BLaER1 treated with 17β-estradiol and CSF1 and Interleukin-3, amounts not matched to agents 10 nM and 100 nM (cell line): ENCODE measurements around the gene PRKCA.

Experiments
- H3K27ac ChIP-seq, 11 experiments: shearing (Covaris generic); formaldehyde crosslinking; 2 replicates each; pipeline ENCODE4 v1.8.1; 2022
- H3K27me3 ChIP-seq, 11 experiments: shearing (Covaris generic); formaldehyde crosslinking; 2 replicates each; pipeline ENCODE4 v1.8.1; 2022
- H3K36me3 ChIP-seq, 11 experiments: shearing (Covaris generic); formaldehyde crosslinking; 2 replicates each; pipeline ENCODE4 v1.8.1; 2022
- H3K4me1 ChIP-seq, 10 experiments: shearing (Covaris generic); formaldehyde crosslinking; 2 replicates each; pipeline ENCODE4 v1.8.1; 2022
- H3K4me2 ChIP-seq, 11 experiments: shearing (Covaris generic); formaldehyde crosslinking; 2 replicates each; pipeline ENCODE4 v1.8.1; 2022
- H3K4me3 ChIP-seq, 10 experiments: shearing (Covaris generic); formaldehyde crosslinking; 2 replicates each; pipeline ENCODE4 v1.8.1; 2022
- H3K9ac ChIP-seq, 11 experiments: shearing (Covaris generic); formaldehyde crosslinking; 2 replicates each; pipeline ENCODE4 v1.8.1; 2022
- H3K9me3 ChIP-seq, 11 experiments: shearing (Covaris generic); formaldehyde crosslinking; replicated peaks in 1 of 11; 2 replicates each; pipeline ENCODE4 v1.8.1; 2022
- H4K20me1 ChIP-seq, 11 experiments: shearing (Covaris generic); formaldehyde crosslinking; 2 replicates each; pipeline ENCODE4 v1.8.1; 2022
- Cebpa-rat ChIP-seq, 11 experiments: shearing (Covaris generic); IDR thresholded peaks; 2 replicates each; pipeline ENCODE4 v1.8.1; 2022

Gene PRKCA

DNA sequence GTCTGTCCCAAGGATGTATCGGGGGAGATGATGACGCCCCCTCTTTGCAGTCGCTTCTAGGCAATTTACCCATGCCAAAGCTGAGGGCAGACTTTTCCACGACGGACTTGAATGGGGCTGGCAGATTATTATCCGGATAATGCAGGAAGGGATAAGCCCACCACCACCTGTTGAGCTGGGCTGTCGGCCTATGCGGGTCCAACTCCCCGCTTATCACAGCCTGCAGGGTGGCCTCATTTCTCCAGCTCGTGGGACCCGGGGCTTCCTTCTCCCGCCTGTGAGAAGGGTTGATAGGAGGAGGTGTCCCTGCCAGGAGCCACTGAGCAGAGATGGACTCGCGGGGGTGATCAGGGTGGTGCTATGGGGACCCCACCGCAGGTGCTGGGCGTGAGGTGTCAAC lies 533.1 kb downstream of the PRKCA start:
- peak overlapping the region in 10 of 11 experiments; percentile 71 to 81 (median 74); a peak in 16 of 22 replicates for H3K4me2 ChIP-seq

DNA sequence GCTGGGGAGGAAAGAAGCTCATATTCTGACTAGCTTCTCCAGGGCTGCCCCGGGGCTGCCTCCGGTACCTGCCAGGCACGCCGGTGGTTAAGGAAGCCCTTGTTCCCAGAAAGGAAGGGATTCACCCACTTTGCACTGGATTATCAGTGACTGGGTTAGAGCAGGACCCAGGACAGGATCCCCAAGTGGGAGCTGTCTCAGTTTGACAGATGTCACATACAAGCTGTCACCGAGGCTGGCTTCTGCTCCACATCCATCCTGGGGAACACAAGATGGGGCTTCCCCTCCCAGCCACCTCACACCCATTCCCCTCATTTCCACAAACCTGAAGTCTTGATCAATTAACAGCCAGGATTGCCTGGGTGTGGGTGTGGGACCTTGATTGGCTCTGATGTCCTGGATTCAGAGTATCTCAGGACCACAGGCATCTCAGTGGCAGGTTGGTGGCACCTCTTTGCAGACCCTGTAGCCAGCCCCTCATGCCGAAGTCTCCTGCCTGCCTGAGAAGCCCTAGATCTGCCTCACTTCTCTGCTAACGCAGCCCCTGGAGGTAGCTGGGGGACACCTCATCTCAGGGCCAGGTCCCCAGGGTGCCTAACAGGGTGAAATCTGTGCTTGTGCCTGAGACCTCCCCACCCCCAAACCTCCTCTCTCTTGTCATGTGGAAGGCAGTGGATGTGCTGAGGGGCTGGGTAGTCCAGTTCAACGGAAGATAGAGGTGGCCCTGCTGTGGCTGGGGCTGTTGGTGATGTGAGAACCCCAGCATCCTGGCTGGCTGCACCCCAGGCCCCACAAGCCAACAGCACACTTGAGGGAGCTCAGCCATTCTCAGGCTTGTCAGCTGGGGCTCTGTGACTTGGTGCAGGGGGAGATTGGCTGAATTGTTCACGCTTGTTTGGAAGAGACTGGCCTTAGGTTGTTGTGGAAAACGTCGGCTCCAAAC lies 533.9 kb downstream of the PRKCA start:
- no peak overlapping the region for H3K4me3 ChIP-seq
- peaks cover 15 to 59% (median 38%) of the 10 kb centered on the region in 11 experiments; a peak in 19 of 22 replicates for H3K27me3 ChIP-seq
- H4K20me1 ChIP-seq, result peaks cover 0 to 59% (median 0%) of the 10 kb centered on the region in 11 experiments; a peak in 9 of 22 replicates
- peaks cover 0 to 11% (median 6%) of the 10 kb centered on the region in 10 experiments; a peak in 13 of 20 replicates for H3K4me1 ChIP-seq
- no peak overlapping the region for H3K9ac ChIP-seq
- H3K9me3 ChIP-seq, result no peaks in the 10 kb centered on the region
- no peaks in the 10 kb centered on the region for H3K36me3 ChIP-seq
- no peak overlapping the region for H3K4me2 ChIP-seq
- no peak for TF ChIP-seq Cebpa-rat (IDR thresholded peaks at IDR 0.05)
- no peak overlapping the region for H3K27ac ChIP-seq

More for the DNA sequence above, 533.1 kb downstream of the PRKCA start:
- no peak for TF ChIP-seq Cebpa-rat (IDR thresholded peaks at IDR 0.05)
- Histone ChIP-seq H3K4me1 (peaks cover 5 to 17% (median 10%) of the 10 kb centered on the region in 10 experiments; a peak in 17 of 20 replicates), H3K4me3 (peak overlapping the region in 1 of 10 experiments; percentile 36; a peak in 1 of 20 replicates), H3K9ac (0 out of 22 replicates have a peak overlapping the region, but pooled peaks of 1 of the 11 experiments have one; percentile 6), H3K9me3 (no peaks in the 10 kb centered on the region), H4K20me1 (peaks cover 0 to 59% (median 1%) of the 10 kb centered on the region in 11 experiments; a peak in 12 of 22 replicates), H3K27ac (no peak overlapping the region), H3K27me3 (peaks cover 21 to 68% (median 47%) of the 10 kb centered on the region in 11 experiments; a peak in 19 of 22 replicates), H3K36me3 (no peaks in the 10 kb centered on the region)

DNA sequence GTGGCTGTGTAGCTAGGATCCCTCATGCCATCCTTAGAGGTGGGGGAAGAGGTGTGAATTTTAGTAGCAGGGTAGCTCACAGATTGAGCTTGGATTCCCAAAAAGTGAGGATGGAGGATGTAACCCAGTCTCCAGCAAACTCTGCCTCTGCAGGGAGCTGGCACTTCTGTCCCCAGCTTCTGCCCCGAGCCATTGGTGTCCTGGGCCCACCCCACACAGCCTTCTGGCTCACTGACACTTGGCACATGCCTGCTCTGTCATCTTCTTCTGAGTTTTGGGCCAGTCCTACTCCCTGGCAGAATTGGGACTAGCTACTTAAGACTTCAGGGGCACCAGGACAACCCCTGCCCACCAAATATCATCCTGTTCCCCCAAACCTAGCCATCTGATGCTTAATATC lies 534.8 kb downstream of the PRKCA start:
- Histone ChIP-seq H3K36me3 (no peaks in the 10 kb centered on the region), H3K4me2 (no peak overlapping the region), H4K20me1 (peaks cover 0 to 57% (median 0%) of the 10 kb centered on the region in 11 experiments; a peak in 9 of 22 replicates), H3K4me3 (no peak overlapping the region), H3K4me1 (peaks cover 0 to 13% (median 6%) of the 10 kb centered on the region in 10 experiments; a peak in 13 of 20 replicates), H3K27ac (no peak overlapping the region), H3K9me3 (no peaks in the 10 kb centered on the region), H3K27me3 (peaks cover 10 to 50% (median 30%) of the 10 kb centered on the region in 11 experiments; a peak in 18 of 22 replicates), H3K9ac (no peak overlapping the region)
- no peak for TF ChIP-seq Cebpa-rat (IDR thresholded peaks at IDR 0.05)

DNA sequence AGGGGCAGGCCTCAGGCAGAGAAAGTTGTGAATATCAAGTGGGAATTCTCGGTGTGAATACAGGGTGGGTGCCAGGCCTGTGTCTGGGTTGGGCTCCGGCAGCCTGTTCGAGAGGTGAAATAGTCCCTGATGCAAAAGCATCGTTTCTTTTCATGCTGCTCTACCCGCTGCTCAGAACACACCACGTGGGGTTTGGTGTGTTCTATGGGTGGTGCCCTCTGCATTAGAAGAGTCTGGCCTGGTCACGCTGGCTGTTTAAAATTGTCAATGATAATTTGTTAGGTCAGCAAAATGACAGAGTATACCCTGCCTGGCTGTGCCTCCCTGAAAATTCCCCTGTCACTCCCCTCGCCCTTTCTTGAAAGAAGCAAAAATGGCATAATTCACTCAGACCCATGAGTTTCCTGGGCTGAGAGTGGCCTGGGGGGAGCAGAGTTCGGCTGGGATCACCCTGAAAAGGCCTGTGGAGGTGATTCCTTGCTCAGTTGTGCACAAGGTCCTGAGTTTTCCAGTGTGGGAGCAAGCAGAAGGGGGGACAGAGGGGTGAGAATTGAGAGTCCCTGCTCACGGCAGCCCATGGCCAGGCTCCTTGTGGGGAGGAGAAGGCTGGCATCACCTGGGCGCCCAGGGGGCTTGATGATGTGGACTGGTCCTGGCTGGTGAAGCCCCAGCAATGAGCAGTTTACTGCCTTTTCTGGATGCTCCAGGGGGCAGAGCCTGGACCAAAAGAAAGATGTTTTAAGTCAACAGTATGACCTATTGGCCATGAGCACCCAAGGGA lies 535.7 kb downstream of the PRKCA start:
- no peaks in the 10 kb centered on the region for H3K9me3 ChIP-seq
- no peak overlapping the region for H3K9ac ChIP-seq
- peaks cover 0 to 56% (median 0%) of the 10 kb centered on the region in 11 experiments; a peak in 9 of 22 replicates for H4K20me1 ChIP-seq
- H3K27me3 ChIP-seq, result peaks cover 10 to 43% (median 29%) of the 10 kb centered on the region in 11 experiments; a peak in 18 of 22 replicates
- no peaks in the 10 kb centered on the region for H3K36me3 ChIP-seq
- H3K4me1 ChIP-seq, result peaks cover 0 to 20% (median 10%) of the 10 kb centered on the region in 10 experiments; a peak in 13 of 20 replicates
- no peak for TF ChIP-seq Cebpa-rat (IDR thresholded peaks at IDR 0.05)
- no peak overlapping the region for H3K4me3 ChIP-seq
- no peak overlapping the region for H3K27ac ChIP-seq
- H3K4me2 ChIP-seq, result peak overlapping the region in 2 of 11 experiments; percentile 3 to 8; a peak in 1 of 22 replicates

DNA sequence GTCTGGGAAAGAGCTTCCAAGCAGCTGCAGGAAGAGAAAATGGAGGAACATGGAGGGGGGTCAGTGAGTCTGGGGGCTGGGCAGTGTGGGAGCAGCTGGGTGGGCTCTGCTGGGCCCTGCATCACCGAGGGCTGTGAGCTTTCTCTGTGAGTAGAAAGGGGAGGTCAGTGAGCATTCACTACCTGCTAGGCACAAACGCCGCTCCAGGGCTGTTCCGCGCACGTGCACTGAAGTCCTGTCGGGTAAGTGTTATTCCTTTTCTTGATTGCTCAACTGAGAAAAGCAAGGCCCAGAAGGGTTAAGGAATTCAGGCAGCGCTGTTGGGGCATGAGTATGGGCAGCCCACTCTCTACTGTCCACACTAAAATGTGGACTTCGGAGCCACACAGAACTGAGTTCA lies 537.2 kb downstream of the PRKCA start:
- peaks cover 0 to 19% (median 10%) of the 10 kb centered on the region in 10 experiments; a peak in 13 of 20 replicates for H3K4me1 ChIP-seq
- no peak overlapping the region for H3K4me3 ChIP-seq
- H4K20me1 ChIP-seq, result peaks cover 0 to 56% (median 0%) of the 10 kb centered on the region in 11 experiments; a peak in 8 of 22 replicates
- no peak for TF ChIP-seq Cebpa-rat (IDR thresholded peaks at IDR 0.05)
- no peak overlapping the region for H3K27ac ChIP-seq
- H3K27me3 ChIP-seq, result peaks cover 0 to 27% (median 14%) of the 10 kb centered on the region in 11 experiments; a peak in 16 of 22 replicates
- H3K36me3 ChIP-seq, result no peaks in the 10 kb centered on the region
- no peaks in the 10 kb centered on the region for H3K9me3 ChIP-seq
- H3K9ac ChIP-seq, result no peak overlapping the region
- 0 out of 22 replicates have a peak overlapping the region, but pooled peaks of 1 of the 11 experiments have one; percentile 11 for H3K4me2 ChIP-seq

DNA sequence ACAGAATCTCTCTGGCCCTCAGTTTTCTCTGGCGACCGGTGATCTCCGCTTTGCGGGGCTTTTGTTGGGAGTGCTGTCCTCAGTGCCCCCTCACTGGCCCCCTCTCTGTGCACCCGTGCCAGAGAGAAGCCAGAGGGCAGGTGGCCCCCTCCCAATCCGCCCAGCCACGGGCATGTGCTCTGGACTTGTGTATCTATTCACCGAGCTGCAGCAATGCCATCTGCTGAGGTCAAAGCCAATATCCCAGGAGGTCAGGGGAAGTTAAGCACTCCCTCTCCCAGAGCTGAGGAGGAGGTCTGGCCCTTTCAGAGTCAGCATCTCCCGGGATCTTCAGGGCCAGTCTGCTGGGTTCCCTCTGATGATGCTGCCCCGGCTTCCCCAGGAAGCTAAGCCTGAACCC lies 537.6 kb downstream of the PRKCA start:
- H3K9ac ChIP-seq, result no peak overlapping the region
- TF ChIP-seq Cebpa-rat (IDR thresholded peaks at IDR 0.05), result no peak
- H3K4me3 ChIP-seq, result no peak overlapping the region
- H3K4me2 ChIP-seq, result no peak overlapping the region
- H3K27me3 ChIP-seq, result peaks cover 0 to 23% (median 9%) of the 10 kb centered on the region in 11 experiments; a peak in 15 of 22 replicates
- no peaks in the 10 kb centered on the region for H3K36me3 ChIP-seq
- no peak overlapping the region for H3K27ac ChIP-seq
- no peaks in the 10 kb centered on the region for H3K9me3 ChIP-seq
- peaks cover 0 to 18% (median 8%) of the 10 kb centered on the region in 10 experiments; a peak in 8 of 20 replicates for H3K4me1 ChIP-seq
- peaks cover 0 to 56% (median 0%) of the 10 kb centered on the region in 11 experiments; a peak in 8 of 22 replicates for H4K20me1 ChIP-seq

DNA sequence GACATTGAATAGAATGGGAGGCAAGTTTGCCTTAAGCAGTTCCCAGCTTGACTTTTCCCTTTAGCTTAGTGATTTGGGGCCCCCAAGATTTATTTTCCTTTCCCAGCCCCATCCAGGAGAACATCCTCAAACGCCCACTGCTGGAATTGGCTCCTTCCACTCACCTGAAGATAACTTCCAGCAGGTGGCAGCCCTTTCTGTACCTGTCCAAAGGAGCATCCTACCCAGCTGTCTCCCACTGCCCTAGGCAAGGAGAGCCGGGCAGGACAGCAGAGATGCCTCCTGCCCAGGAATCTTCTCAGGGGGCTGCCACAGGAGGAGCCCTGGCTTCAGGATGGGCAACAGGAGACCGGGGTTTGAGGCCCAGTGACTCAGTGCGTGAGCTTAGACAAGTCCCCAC lies 538.9 kb downstream of the PRKCA start:
- Histone ChIP-seq H3K9me3 (peaks cover 0 to 3% (median under 1%) of the 10 kb centered on the region in 11 experiments; a peak in 4 of 22 replicates), H3K27ac (no peak overlapping the region), H3K4me3 (no peak overlapping the region), H3K9ac (no peak overlapping the region), H3K4me1 (peaks cover 0 to 18% (median 8%) of the 10 kb centered on the region in 10 experiments; a peak in 7 of 20 replicates), H3K36me3 (no peaks in the 10 kb centered on the region), H3K27me3 (peaks cover 0 to 10% (median 0%) of the 10 kb centered on the region in 11 experiments; a peak in 8 of 22 replicates), H3K4me2 (no peak overlapping the region), H4K20me1 (peaks cover 0 to 43% (median 0%) of the 10 kb centered on the region in 11 experiments; a peak in 7 of 22 replicates)
- no peak for TF ChIP-seq Cebpa-rat (IDR thresholded peaks at IDR 0.05)

DNA sequence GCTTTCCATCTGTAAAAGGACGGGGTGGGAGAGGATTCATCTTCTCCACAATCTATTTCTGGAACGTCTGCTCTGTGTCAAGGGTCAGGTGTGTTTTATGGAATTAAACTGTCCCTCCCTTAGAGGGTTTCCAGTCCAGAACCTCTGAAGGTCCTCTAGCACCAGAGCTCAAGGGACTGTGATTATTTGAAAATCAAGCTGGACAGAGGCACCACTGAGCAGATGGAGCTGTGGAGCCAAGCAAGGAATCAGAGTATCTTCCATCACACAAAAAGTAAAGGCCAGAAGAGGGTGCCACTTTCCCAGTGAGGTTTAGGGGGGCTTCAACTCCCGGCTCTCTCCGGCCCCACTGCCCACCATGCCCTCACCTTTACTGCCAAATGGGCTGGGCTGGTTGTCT lies 539.3 kb downstream of the PRKCA start:
- no peak for TF ChIP-seq Cebpa-rat (IDR thresholded peaks at IDR 0.05)
- no peak overlapping the region for H3K4me2 ChIP-seq
- no peak overlapping the region for H3K9ac ChIP-seq
- peaks cover 0 to 39% (median 0%) of the 10 kb centered on the region in 11 experiments; a peak in 5 of 22 replicates for H4K20me1 ChIP-seq
- H3K9me3 ChIP-seq, result peaks cover 0 to 7% (median 4%) of the 10 kb centered on the region in 11 experiments; a peak in 10 of 22 replicates
- no peak overlapping the region for H3K27ac ChIP-seq
- H3K4me3 ChIP-seq, result no peak overlapping the region
- H3K36me3 ChIP-seq, result no peaks in the 10 kb centered on the region
- H3K27me3 ChIP-seq, result peaks cover 0 to 6% (median 0%) of the 10 kb centered on the region in 11 experiments; a peak in 4 of 22 replicates
- peaks cover 0 to 18% (median 8%) of the 10 kb centered on the region in 10 experiments; a peak in 7 of 20 replicates for H3K4me1 ChIP-seq
